Transverse colon (tissue), 4 donors: ENCODE measurements around the gene ZNF609. TPM values are rescaled to one million over a fixed set of nuclear protein-coding genes. Genes with fewer than 3 reads are reported as not detected.

ENCODE experiments used
- DNase-seq: peaks from one replicate; pipeline ENCODE4 v3.0.0-alpha.2; 2019
- H3K27ac ChIP-seq, 4 donors: fragments of 200-600 bp; sonication (generic); 2 replicates each; pipeline ENCODE4 v1.5.1; 2016 to 2018; ENCODE audit warnings: inconsistent platforms in 4 of 4
- H3K27me3 ChIP-seq: fragments of 200-600 bp; sonication (generic); 2 replicates; pipeline ENCODE4 v1.5.1; 2017; ENCODE audit warnings: inconsistent platforms
- H3K36me3 ChIP-seq, 4 donors: fragments of 200-600 bp; sonication (generic); 2 replicates each; pipeline ENCODE4 v1.5.1; 2017 to 2019; ENCODE audit warnings: inconsistent platforms in 4 of 4
- H3K4me1 ChIP-seq, 4 donors: fragments of 200-600 bp; sonication (generic); 2 replicates each; pipeline ENCODE4 v1.5.1; 2017 to 2020; ENCODE audit warnings: inconsistent platforms in 4 of 4
- H3K4me3 ChIP-seq, 4 donors: fragments of 200-600 bp; sonication (generic); 1 replicate in 1 of 4; 2 replicates in 3 of 4; pipeline versions ENCODE4 v1.5.1 to v1.6.1; 2017 to 2019; ENCODE audit warnings: inconsistent platforms in 4 of 4
- H3K9me3 ChIP-seq, 2 donors: fragments of 200-600 bp; sonication (generic); 2 replicates each; pipeline ENCODE4 v1.5.1; 2017 to 2019; ENCODE audit warnings: inconsistent platforms in 2 of 2
- EP300 ChIP-seq: sonication (generic); formaldehyde crosslinking; IDR thresholded peaks from one replicate; pipeline ENCODE4 v1.6.1; 2017; ENCODE audit warnings: antibody characterized with exemption, low read depth
- POLR2A ChIP-seq: fragments of 450-650 bp; IDR thresholded peaks from one replicate; pipeline ENCODE4 v1.6.1; 2016; ENCODE audit warnings: antibody characterized with exemption, mild to moderate bottlenecking, moderate library complexity
- POLR2AphosphoS5 ChIP-seq, 3 donors: sonication (generic); formaldehyde crosslinking; IDR thresholded peaks; one replicate each; pipeline ENCODE4 v1.6.1; 2016; ENCODE audit warnings: antibody characterized with exemption in 3 of 3
- whole genome bisulfite sequencing, 2 donors: methylation state at CpG; one replicate each; pipeline ENCODE4 v1.1.5; 2018; ENCODE audit warnings: low coverage in 1 of 2; 5-methylcytosine and 5-hydroxymethylcytosine counted together
- in situ Hi-C, 4 donors: fragments of 200-750 bp; cut with MboI; loops; one replicate each; pipeline versions ENCODE4 v1.15.0 to v1.15.1; 2017; ENCODE audit warnings: low sequenced_read_pairs in 3 of 4, low pct_ligation_motif_present in 1 of 4, low pct_unique_long_range_greater_than_20kb in 1 of 4
- intact Hi-C: fragments of 100-400 bp; cut with DNase I; formaldehyde crosslinking; loops from one replicate; pipeline ENCODE4 v1.15.1; 2023; ENCODE audit warnings: low total_unique reads
- total RNA-seq, 4 donors: library from RNA; depleted of rRNA; stranded (reverse); fragments of >200 nt; gene quantifications; one replicate each; pipeline ENCODE4 v1.1.0, GENCODE V29; 2016
- TF ChIP-seq, protein P1 (sequence below), 5 experiments: fragments of 200-600 bp in 3 of 5; fragments of 450-650 bp in 2 of 5; sonication (generic) in 3 of 5; IDR thresholded peaks; 1 replicate in 2 of 5; 2 replicates in 3 of 5; pipeline ENCODE4 v1.5.1; 2016 to 2017; ENCODE audit warnings: antibody characterized with exemption in 5 of 5, inconsistent platforms in 3 of 5, mild to moderate bottlenecking in 2 of 5, moderate library complexity in 1 of 5

Gene ZNF609
- total RNA-seq, 4 donors from 2014 or later = 16.1 to 34.8 (median 28.2) TPM

DNA sequence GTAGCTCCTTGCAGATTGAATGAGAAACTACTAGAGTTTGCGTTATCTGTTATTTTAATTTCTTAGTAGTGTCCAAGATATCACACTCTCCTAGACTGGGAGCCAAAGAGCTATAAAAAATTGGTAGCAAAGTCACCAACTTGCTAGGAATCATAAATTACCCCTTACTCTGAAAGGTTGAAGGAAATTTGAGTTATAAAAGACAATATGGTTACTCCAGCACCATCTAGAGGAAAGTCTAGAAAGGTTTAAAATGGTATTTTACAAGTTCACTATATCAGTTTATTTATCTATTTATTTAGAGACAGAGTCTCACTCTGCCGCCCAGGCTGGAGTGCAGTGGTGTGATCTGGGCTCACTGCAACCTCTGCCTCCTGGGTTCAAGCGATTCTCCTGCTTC lies 193.4 kb downstream of the ZNF609 start:
- no peaks in the 10 kb centered on the region for H3K27me3 ChIP-seq
- no peaks in the 10 kb centered on the region for H3K36me3 ChIP-seq
- in situ Hi-C loops = loop anchor here in 3 of 4 donors (10.0 to 25.0 kb wide), 3 partner anchors 216 to 441 kb away; no protein-coding TSS in a partner anchor
- no peaks in the 10 kb centered on the region for H3K9me3 ChIP-seq
- TF ChIP-seq, protein P1, sequence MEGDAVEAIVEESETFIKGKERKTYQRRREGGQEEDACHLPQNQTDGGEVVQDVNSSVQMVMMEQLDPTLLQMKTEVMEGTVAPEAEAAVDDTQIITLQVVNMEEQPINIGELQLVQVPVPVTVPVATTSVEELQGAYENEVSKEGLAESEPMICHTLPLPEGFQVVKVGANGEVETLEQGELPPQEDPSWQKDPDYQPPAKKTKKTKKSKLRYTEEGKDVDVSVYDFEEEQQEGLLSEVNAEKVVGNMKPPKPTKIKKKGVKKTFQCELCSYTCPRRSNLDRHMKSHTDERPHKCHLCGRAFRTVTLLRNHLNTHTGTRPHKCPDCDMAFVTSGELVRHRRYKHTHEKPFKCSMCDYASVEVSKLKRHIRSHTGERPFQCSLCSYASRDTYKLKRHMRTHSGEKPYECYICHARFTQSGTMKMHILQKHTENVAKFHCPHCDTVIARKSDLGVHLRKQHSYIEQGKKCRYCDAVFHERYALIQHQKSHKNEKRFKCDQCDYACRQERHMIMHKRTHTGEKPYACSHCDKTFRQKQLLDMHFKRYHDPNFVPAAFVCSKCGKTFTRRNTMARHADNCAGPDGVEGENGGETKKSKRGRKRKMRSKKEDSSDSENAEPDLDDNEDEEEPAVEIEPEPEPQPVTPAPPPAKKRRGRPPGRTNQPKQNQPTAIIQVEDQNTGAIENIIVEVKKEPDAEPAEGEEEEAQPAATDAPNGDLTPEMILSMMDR (IDR thresholded peaks at IDR 0.05) = peak in 4 of 5 experiments; percentile 25 to 41 (median 30)
- TF ChIP-seq POLR2A (no peak), POLR2AphosphoS5 (IDR thresholded peaks at IDR 0.05) (no peak), EP300 (no peak)
- H3K4me3 ChIP-seq = no peak overlapping the region
- 46 to 70% methylated on average over 3 of the region's 3 CpGs for WGBS, 2 donors
- no peak overlapping the region for H3K27ac ChIP-seq
- intact Hi-C loops = no loop called here
- H3K4me1 ChIP-seq = peaks cover 0 to 41% (median 8%) of the 10 kb centered on the region in 4 donors
- no peak for DNase-seq

DNA sequence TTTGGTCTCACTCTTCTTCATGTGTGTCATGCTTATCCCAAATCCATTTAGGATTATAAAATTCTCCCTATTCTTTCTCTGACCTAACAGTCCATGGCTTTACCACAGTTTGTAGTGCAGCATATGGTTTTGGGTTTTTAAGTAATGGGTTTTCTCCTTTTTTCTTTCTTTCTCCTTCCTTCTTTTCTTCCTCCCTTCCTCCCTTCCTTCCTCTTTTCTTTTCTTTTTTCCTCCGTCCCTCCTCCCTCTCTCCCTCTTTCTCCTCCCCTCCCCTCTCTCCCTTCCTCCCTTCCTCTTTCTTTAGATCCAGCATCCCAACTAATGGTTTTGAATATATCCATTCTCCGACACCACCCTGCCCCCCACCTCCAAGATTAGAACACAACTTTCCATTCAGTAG lies 196.1 kb downstream of the ZNF609 start:
- TF ChIP-seq EP300 (no peak), POLR2A (no peak), POLR2AphosphoS5 (IDR thresholded peaks at IDR 0.05) (no peak)
- TF ChIP-seq, protein P1 (IDR thresholded peaks at IDR 0.05) = no peak

DNA sequence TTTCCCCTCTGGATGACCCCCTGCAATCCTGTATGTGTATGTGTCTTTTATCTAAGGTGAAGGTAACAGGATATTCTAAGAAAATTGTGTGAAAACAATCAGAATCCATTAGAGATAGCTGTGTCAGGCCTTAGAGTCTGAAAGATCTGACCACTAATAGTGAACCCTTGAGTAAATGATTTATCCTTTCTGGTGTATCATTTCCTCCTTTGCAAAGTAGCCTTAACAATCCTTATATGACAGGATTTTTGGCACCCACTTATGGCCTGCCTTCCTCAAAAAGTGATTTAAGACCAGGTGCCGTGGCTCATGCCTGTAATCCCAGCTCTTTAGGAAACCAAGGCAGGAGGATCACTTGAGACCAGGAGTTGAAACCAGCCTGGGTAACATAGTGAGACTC lies 204.8 kb downstream of the ZNF609 start:
- DNase-seq = no peak
- H3K27ac ChIP-seq = no peak overlapping the region
- intact Hi-C loops (no loop called here), in situ Hi-C loops (loop anchor here in 3 of 4 donors (25.0 kb wide), 2 partner anchors 228 to 453 kb away; no protein-coding TSS in a partner anchor)
- peaks cover 0 to 17% (median 4%) of the 10 kb centered on the region in 4 donors for H3K4me1 ChIP-seq
- no peaks in the 10 kb centered on the region for H3K9me3 ChIP-seq
- no peaks in the 10 kb centered on the region for H3K27me3 ChIP-seq
- H3K4me3 ChIP-seq = no peak overlapping the region
- H3K36me3 ChIP-seq = no peaks in the 10 kb centered on the region
- WGBS, 2 donors = 50% methylated on average over 1 of the region's 1 CpG; no CpG with 5 or more reads in 1 of the 2 donors
- TF ChIP-seq POLR2A = no peak
- TF ChIP-seq POLR2AphosphoS5 (IDR thresholded peaks at IDR 0.05) = no peak
- TF ChIP-seq, protein P1 (IDR thresholded peaks at IDR 0.05) = no peak
- no peak for TF ChIP-seq EP300

More for the DNA sequence above, 196.1 kb downstream of the ZNF609 start:
- H3K4me3 ChIP-seq = no peak overlapping the region
- in situ Hi-C loops (loop anchor here in 3 of 4 donors (10.0 to 25.0 kb wide), 3 partner anchors 219 to 444 kb away; no protein-coding TSS in a partner anchor), intact Hi-C loops (no loop called here)
- H3K27me3 ChIP-seq = no peaks in the 10 kb centered on the region
- no peak for DNase-seq
- no peak overlapping the region for H3K27ac ChIP-seq
- WGBS, 2 donors = 93 to 100% methylated on average over 1 to 2 of the region's 2 CpGs
- no peaks in the 10 kb centered on the region for H3K9me3 ChIP-seq
- H3K36me3 ChIP-seq = no peaks in the 10 kb centered on the region
- H3K4me1 ChIP-seq = peaks cover 0 to 32% (median 6%) of the 10 kb centered on the region in 4 donors

DNA sequence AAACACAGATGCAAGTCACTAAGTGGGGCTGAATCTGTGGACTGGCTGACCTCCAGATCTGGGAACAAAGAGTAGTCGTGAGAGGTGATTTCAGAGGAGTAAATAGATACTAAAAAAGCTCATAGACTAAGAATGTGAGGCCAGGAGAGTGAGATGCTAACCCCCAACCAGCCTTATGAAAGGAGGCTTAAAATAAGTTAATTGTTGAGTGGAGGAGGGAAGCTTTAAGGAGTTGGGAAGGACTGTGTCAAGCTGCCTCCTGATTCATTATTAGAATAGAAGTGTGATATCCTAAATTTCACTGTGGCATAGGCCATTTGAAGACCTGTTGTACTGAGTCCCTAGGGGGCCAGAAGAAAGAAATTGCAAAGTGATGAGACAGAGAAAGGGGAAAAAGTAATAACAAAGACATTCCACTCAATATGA lies 207.4 kb downstream of the ZNF609 start:
- no peak for DNase-seq
- Histone ChIP-seq H3K9me3 (no peaks in the 10 kb centered on the region), H3K27me3 (no peaks in the 10 kb centered on the region), H3K36me3 (no peaks in the 10 kb centered on the region), H3K4me1 (peaks cover 0 to 15% (median 4%) of the 10 kb centered on the region in 4 donors), H3K4me3 (no peak overlapping the region), H3K27ac (no peak overlapping the region)
- in situ Hi-C loops = loop anchor here in 3 of 4 donors (25.0 kb wide), 2 partner anchors 230 to 455 kb away; no protein-coding TSS in a partner anchor
- 10 to 11% methylated on average over 1 of the region's 1 CpG for WGBS, 2 donors
- intact Hi-C loops = no loop called here
- TF ChIP-seq, protein P1 (IDR thresholded peaks at IDR 0.05) = no peak
- TF ChIP-seq EP300 (no peak), POLR2AphosphoS5 (IDR thresholded peaks at IDR 0.05) (no peak), POLR2A (no peak)
